SK-N-SH (cell line): ENCODE results near the gene WWC1. TPM values are rescaled to one million over a fixed set of nuclear protein-coding genes. Genes with fewer than 3 reads are reported as not detected.

ENCODE experiments used
- CTCF ChIA-PET: fragments of 300-600, 350-600 bp; formaldehyde crosslinking; extraction: SDS; loops from one replicate; lab custom pipeline; 2021; lab: Yijun Ruan, JAX
- POLR2A ChIA-PET: fragments of 350-600 bp; sonication (Branson Sonifier 250); formaldehyde crosslinking; extraction: SDS; loops from one replicate; lab custom pipeline; 2020; ENCODE audit warnings: antibody characterized with exemption, inconsistent platforms; lab: Yijun Ruan, JAX
- DNase-seq: peaks from one replicate; pipeline ENCODE4 v3.0.0; 2012
- H2AFZ ChIP-seq: fragments of 200-600 bp; sonication (generic); 2 replicates; pipeline ENCODE4 v1.8.1; 2016; ENCODE audit warnings: antibody characterized with exemption, mild to moderate bottlenecking, low read depth
- H3F3A ChIP-seq: fragments of 200-600 bp; sonication (generic); replicated peaks from 2 replicates; pipeline ENCODE3; 2016; ENCODE audit warnings: antibody characterized with exemption, mild to moderate bottlenecking; ENCODE audit not compliant: insufficient read depth
- H3K27ac ChIP-seq, 2 experiments: fragments of 200-500 bp in 1 of 2; fragments of 200-600 bp in 1 of 2; sonication (Bioruptor generic) in 1 of 2; sonication (generic), shearing (Covaris generic) in 1 of 2; 2 replicates each; pipeline versions ENCODE4 v1.5.1 to v1.6.1; 2014 to 2016; ENCODE audit warnings: low read depth in 2 of 2, inconsistent platforms in 1 of 2, low read length in 1 of 2, mild to moderate bottlenecking in 1 of 2, mixed read lengths in 1 of 2
- H3K27me3 ChIP-seq: fragments of 200-600 bp; sonication (generic), shearing (Covaris generic); 2 replicates; pipeline ENCODE4 v1.6.1; 2016; ENCODE audit warnings: mixed run types; ENCODE audit not compliant: insufficient read depth
- H3K36me3 ChIP-seq, 2 experiments: fragments of 200-500 bp in 1 of 2; fragments of 200-600 bp in 1 of 2; sonication (Bioruptor generic) in 1 of 2; sonication (generic) in 1 of 2; replicated peaks in 1 of 2; 2 replicates each; pipeline versions ENCODE3 to v1.5.1; 2014 to 2016; ENCODE audit warnings: low read length in 1 of 2, mild to moderate bottlenecking in 1 of 2; ENCODE audit not compliant: insufficient read depth in 2 of 2, control insufficient read depth in 1 of 2
- H3K4me1 ChIP-seq, 2 experiments: fragments of 200-500 bp in 1 of 2; fragments of 200-600 bp in 1 of 2; sonication (Bioruptor generic) in 1 of 2; sonication (generic), shearing (Covaris generic) in 1 of 2; 2 replicates each; pipeline versions ENCODE4 v1.5.1 to v1.6.1; 2014 to 2016; ENCODE audit warnings: low read depth in 1 of 2, low read length in 1 of 2, mixed run types in 1 of 2; ENCODE audit not compliant: insufficient read depth in 2 of 2, control insufficient read depth in 1 of 2
- H3K4me2 ChIP-seq: fragments of 200-600 bp; sonication (generic), shearing (Covaris generic); 2 replicates; pipeline ENCODE4 v1.6.1; 2017; ENCODE audit warnings: mixed run types
- H3K4me3 ChIP-seq, 2 experiments: fragments of 200-500 bp in 1 of 2; fragments of 200-600 bp in 1 of 2; sonication (Bioruptor generic) in 1 of 2; sonication (generic), shearing (Covaris generic) in 1 of 2; 2 replicates each; pipeline versions ENCODE4 v1.5.1 to v1.8.1; 2014 to 2016; ENCODE audit warnings: low read depth in 2 of 2, inconsistent platforms in 1 of 2, low read length in 1 of 2, mild to moderate bottlenecking in 1 of 2, mixed read lengths in 1 of 2, moderate library complexity in 1 of 2
- H3K79me2 ChIP-seq: fragments of 200-600 bp; sonication (generic); 2 replicates; pipeline ENCODE4 v1.8.1; 2017; ENCODE audit warnings: mild to moderate bottlenecking; ENCODE audit not compliant: insufficient read depth
- H3K9ac ChIP-seq: fragments of 200-600 bp; sonication (generic); 2 replicates; pipeline ENCODE4 v1.6.1; 2017; ENCODE audit warnings: mixed run types
- H3K9me2 ChIP-seq: fragments of 200-600 bp; sonication (generic); 2 replicates; pipeline ENCODE4 v1.6.1; 2017; ENCODE audit warnings: mixed run types
- H3K9me3 ChIP-seq: fragments of 200-600 bp; sonication (generic); 2 replicates; pipeline ENCODE4 v1.6.1; 2017; ENCODE audit warnings: mixed run types, mild to moderate bottlenecking, moderate library complexity
- H4K20me1 ChIP-seq: fragments of 200-600 bp; sonication (generic); 2 replicates; pipeline ENCODE4 v1.6.1; 2017; ENCODE audit warnings: mild to moderate bottlenecking, mixed run types; ENCODE audit not compliant: insufficient read depth
- EP300 ChIP-seq, 2 experiments: IDR thresholded peaks; 2 replicates each; pipeline versions ENCODE4 v1.4.0 to v1.6.1; 2012; ENCODE audit warnings: borderline replicate concordance in 1 of 2, low read depth in 1 of 2, low read length in 1 of 2
- FOSL2 ChIP-seq: IDR thresholded peaks from 2 replicates; pipeline ENCODE4 v1.4.0; 2012; ENCODE audit warnings: low read depth, mild to moderate bottlenecking, moderate library complexity, borderline replicate concordance
- FOXJ3 ChIP-seq: sonication (generic); formaldehyde crosslinking; IDR thresholded peaks from 2 replicates; pipeline ENCODE4 v1.5.1; 2020; ENCODE audit warnings: mild to moderate bottlenecking, missing genetic modification reagents
- FOXM1 ChIP-seq: IDR thresholded peaks from 2 replicates; pipeline ENCODE4 v1.4.0; 2012; ENCODE audit warnings: low read depth, mild to moderate bottlenecking
- GABPA ChIP-seq: IDR thresholded peaks from 2 replicates; pipeline ENCODE4 v1.4.0; 2012; ENCODE audit warnings: low read depth, mild to moderate bottlenecking
- MAX ChIP-seq: IDR thresholded peaks from 2 replicates; pipeline ENCODE4 v1.4.0; 2012; ENCODE audit warnings: low read depth
- MEF2A ChIP-seq: IDR thresholded peaks from 2 replicates; pipeline ENCODE4 v1.4.0; 2012; ENCODE audit warnings: low read depth, borderline replicate concordance
- MXI1 ChIP-seq: IDR thresholded peaks from 2 replicates; pipeline ENCODE4 v1.6.1; 2012; ENCODE audit warnings: mild to moderate bottlenecking, low read depth, low read length, improper control_type of control experiment
- NFIC ChIP-seq: IDR thresholded peaks from 2 replicates; pipeline ENCODE4 v1.4.0; 2012; ENCODE audit warnings: borderline replicate concordance
- RAD21 ChIP-seq: IDR thresholded peaks from 2 replicates; pipeline ENCODE4 v1.6.1; 2012; ENCODE audit warnings: mild to moderate bottlenecking, low read length
- RXRA ChIP-seq: IDR thresholded peaks from 2 replicates; pipeline ENCODE4 v1.4.0; 2012; ENCODE audit warnings: low read depth, mild to moderate bottlenecking, borderline replicate concordance
- SMC3 ChIP-seq: IDR thresholded peaks from 2 replicates; pipeline ENCODE4 v1.6.1; 2012; ENCODE audit warnings: low read depth, low read length, improper control_type of control experiment
- TCF12 ChIP-seq: IDR thresholded peaks from 2 replicates; pipeline ENCODE4 v1.4.0; 2012
- TEAD4 ChIP-seq: IDR thresholded peaks from 2 replicates; pipeline ENCODE4 v1.4.0; 2012; ENCODE audit warnings: mild to moderate bottlenecking, borderline replicate concordance; ENCODE audit not compliant: insufficient read depth
- WGBS: methylation state at CpG from one replicate; pipeline ENCODE4 v1.1.6; 2017; ENCODE audit warnings: low lambda C conversion rate; 5-methylcytosine and 5-hydroxymethylcytosine counted together
- polyA plus RNA-seq, 3 experiments: library from polyadenylated mRNA; depleted of rRNA; stranded (reverse); fragments of >200 nt; gene quantifications; 2 replicates each; pipeline ENCODE4 v1.2.3, GENCODE V29; 2012
- TF ChIP-seq, protein P1 (sequence below): fragments of 150-350 bp; IDR thresholded peaks from 2 replicates; pipeline ENCODE4 v1.6.1; 2017; ENCODE audit warnings: antibody characterized with exemption, low read length, low read depth, borderline replicate concordance
- TF ChIP-seq, protein P2 (sequence below): IDR thresholded peaks from 2 replicates; pipeline ENCODE4 v1.4.0; 2012; ENCODE audit warnings: low read depth, borderline replicate concordance

Gene WWC1
- polyA plus RNA-seq, 1 of the 3 experiments (the other 2 are of a cell fraction) = 16.9 TPM

DNA sequence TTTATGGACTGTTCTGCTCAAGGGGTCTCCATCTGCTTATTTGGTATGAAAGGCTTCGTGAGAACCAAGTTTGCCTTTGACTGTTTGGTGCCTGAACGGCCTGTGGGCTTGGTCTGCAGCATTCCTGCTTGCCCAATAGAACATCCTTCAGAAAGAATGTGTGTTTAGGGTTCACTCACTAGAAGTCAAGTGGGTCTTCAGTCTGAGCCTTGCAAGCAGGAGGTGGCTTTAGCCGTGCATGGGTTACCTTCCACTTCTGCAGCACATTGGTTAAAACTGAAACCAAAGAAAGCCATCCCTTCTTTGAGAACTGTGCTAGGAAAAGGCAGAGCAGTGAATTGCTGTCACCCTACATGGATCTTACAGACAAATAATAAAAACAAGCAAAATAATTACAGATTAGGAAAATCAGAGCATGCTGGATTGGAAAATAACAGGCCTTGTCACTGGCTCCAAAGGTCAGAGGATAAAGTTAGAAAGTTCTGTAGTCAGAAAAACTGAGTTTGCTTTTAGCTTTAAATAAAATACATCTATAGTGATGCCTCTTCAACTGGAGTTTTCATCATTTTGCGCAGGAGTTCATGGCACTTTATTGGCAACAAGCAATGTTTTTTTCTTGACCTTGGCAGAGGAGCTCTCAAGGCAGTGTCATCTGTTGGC, 16.6 kb downstream of the WWC1 start:
- WGBS = 92% methylated on average over 4 of the region's 4 CpGs
- no peak for DNase-seq
- Histone ChIP-seq H3K27me3 (no peaks in the 10 kb centered on the region), H3K4me1 (peaks cover 7 to 8% of the 10 kb centered on the region in 2 experiments; a peak in 2 of 4 replicates), H3K9ac (no peak overlapping the region), H3F3A (peaks cover 1% of the 10 kb centered on the region), H3K79me2 (peaks cover 33% of the 10 kb centered on the region; the same call in 1 of the 2 replicates), H4K20me1 (no peaks in the 10 kb centered on the region), H3K4me2 (no peak overlapping the region), H3K4me3 (no peak overlapping the region), H3K36me3 (no peaks in the 10 kb centered on the region), H3K27ac (no peak overlapping the region), H3K9me2 (no peaks in the 10 kb centered on the region), H2AFZ (no peak overlapping the region), H3K9me3 (no peaks in the 10 kb centered on the region)
- TF ChIP-seq MEF2A (no peak), GABPA (no peak), RXRA (no peak), FOXM1 (no peak), TCF12 (no peak), FOXJ3 (no peak), TEAD4 (no peak), SMC3 (no peak), NFIC (no peak), EP300 (IDR thresholded peaks at IDR 0.05; ENCODE audit: borderline replicate concordance in 1 of 2, low read depth in 1 of 2, low read length in 1 of 2) (no peak), RAD21 (no peak), MAX (no peak), FOSL2 (no peak), MXI1 (no peak)
- TF ChIP-seq, protein P1, sequence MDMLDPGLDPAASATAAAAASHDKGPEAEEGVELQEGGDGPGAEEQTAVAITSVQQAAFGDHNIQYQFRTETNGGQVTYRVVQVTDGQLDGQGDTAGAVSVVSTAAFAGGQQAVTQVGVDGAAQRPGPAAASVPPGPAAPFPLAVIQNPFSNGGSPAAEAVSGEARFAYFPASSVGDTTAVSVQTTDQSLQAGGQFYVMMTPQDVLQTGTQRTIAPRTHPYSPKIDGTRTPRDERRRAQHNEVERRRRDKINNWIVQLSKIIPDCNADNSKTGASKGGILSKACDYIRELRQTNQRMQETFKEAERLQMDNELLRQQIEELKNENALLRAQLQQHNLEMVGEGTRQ = no peak
- TF ChIP-seq, protein P2, sequence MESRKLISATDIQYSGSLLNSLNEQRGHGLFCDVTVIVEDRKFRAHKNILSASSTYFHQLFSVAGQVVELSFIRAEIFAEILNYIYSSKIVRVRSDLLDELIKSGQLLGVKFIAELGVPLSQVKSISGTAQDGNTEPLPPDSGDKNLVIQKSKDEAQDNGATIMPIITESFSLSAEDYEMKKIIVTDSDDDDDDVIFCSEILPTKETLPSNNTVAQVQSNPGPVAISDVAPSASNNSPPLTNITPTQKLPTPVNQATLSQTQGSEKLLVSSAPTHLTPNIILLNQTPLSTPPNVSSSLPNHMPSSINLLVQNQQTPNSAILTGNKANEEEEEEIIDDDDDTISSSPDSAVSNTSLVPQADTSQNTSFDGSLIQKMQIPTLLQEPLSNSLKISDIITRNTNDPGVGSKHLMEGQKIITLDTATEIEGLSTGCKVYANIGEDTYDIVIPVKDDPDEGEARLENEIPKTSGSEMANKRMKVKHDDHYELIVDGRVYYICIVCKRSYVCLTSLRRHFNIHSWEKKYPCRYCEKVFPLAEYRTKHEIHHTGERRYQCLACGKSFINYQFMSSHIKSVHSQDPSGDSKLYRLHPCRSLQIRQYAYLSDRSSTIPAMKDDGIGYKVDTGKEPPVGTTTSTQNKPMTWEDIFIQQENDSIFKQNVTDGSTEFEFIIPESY = no peak
- POLR2A ChIA-PET = no interaction called here
- CTCF ChIA-PET = no interaction called here
